ENCODE data around the gene RAB3IL1. TPM values are rescaled to one million over a fixed set of nuclear protein-coding genes. Genes with fewer than 3 reads are reported as not detected.

RAB3IL1 gene
- total and polyA plus RNA-seq, 9 of the 15 experiments (the other 6 are each of a cell fraction or from before 2014, with no cell fraction given), result 0.15 to 42.6 (median 15.5) TPM

DNA sequence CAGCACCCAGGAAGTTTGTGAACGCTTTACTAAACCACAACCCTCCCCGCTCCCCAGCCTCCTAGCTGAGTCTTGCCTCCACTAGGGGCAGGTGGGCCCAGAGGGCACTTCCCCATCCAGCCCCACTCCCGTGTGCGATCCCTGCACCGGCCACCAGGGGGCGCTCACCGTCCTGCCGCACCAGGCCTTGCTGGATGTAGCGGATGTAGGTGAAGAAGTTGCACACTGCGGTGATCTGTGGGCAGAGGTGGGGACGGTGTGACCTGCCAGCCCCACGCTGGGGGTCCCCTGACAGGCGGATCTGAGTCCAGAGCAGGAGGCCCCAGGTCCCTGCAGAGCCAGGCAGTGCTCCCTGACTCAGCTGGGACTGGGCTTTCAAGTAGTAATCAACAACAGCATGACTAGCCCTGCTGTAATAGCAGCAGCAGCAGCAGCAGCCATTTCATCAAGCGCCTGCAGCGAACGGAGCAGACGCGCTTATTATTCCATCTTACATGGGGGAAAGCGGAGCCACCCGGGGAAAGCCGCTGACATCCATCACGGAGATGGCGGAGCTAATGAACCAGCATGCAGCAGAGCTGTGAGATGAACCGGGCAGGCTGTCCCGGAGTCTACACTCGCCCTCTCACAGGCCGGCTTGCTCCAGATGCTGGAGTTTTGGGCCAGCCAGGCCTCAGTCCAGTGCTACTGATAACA is 18.1 kb downstream of the RAB3IL1 start (continued):
- no peak; the same call in 1 of the 2 replicates for TF ChIP-seq ELF1 (tag; IDR thresholded peaks at IDR 0.05)
- TF ChIP-seq RNF2 (IDR thresholded peaks at IDR 0.05), result no peak
- peak; percentile 45; the same call in 1 of the 2 replicates for TF ChIP-seq MYC (IDR thresholded peaks at IDR 0.05; ENCODE audit: low read depth, low read length)
- TF ChIP-seq MYC (CRISPR knock-in tag; IDR thresholded peaks at IDR 0.05; ENCODE audit: borderline replicate concordance, low read depth), result no peak
- TF ChIP-seq ZNF134 (CRISPR knock-in tag; conservative IDR thresholded peaks at IDR 0.05), result no peak
- TF ChIP-seq, protein P1, sequence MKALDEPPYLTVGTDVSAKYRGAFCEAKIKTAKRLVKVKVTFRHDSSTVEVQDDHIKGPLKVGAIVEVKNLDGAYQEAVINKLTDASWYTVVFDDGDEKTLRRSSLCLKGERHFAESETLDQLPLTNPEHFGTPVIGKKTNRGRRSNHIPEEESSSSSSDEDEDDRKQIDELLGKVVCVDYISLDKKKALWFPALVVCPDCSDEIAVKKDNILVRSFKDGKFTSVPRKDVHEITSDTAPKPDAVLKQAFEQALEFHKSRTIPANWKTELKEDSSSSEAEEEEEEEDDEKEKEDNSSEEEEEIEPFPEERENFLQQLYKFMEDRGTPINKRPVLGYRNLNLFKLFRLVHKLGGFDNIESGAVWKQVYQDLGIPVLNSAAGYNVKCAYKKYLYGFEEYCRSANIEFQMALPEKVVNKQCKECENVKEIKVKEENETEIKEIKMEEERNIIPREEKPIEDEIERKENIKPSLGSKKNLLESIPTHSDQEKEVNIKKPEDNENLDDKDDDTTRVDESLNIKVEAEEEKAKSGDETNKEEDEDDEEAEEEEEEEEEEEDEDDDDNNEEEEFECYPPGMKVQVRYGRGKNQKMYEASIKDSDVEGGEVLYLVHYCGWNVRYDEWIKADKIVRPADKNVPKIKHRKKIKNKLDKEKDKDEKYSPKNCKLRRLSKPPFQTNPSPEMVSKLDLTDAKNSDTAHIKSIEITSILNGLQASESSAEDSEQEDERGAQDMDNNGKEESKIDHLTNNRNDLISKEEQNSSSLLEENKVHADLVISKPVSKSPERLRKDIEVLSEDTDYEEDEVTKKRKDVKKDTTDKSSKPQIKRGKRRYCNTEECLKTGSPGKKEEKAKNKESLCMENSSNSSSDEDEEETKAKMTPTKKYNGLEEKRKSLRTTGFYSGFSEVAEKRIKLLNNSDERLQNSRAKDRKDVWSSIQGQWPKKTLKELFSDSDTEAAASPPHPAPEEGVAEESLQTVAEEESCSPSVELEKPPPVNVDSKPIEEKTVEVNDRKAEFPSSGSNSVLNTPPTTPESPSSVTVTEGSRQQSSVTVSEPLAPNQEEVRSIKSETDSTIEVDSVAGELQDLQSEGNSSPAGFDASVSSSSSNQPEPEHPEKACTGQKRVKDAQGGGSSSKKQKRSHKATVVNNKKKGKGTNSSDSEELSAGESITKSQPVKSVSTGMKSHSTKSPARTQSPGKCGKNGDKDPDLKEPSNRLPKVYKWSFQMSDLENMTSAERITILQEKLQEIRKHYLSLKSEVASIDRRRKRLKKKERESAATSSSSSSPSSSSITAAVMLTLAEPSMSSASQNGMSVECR (CRISPR knock-in tag; IDR thresholded peaks at IDR 0.05), result peak; percentile 46; the same call in 1 of the 2 replicates
- peak in 1 of 2 experiments; percentile 18; a peak in 1 of 3 replicates for TF ChIP-seq CBX3 (IDR thresholded peaks at IDR 0.05; ENCODE audit: borderline replicate concordance in 1 of 2, low read length in 2 of 2)
- no peak for TF ChIP-seq FOS (IDR thresholded peaks at IDR 0.05; ENCODE audit: extremely low read depth, insufficient read length)
- no peak for TF ChIP-seq FOXP1 (CRISPR knock-in tag; IDR thresholded peaks at IDR 0.05)
- TF ChIP-seq POLR2G (IDR thresholded peaks at IDR 0.05; ENCODE audit: low read depth, low read length), result peak; percentile 32; the same call in 1 of the 2 replicates
- TF ChIP-seq, protein P2, sequence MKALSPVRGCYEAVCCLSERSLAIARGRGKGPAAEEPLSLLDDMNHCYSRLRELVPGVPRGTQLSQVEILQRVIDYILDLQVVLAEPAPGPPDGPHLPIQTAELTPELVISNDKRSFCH (CRISPR knock-in tag; IDR thresholded peaks at IDR 0.05), result no peak
- TF ChIP-seq, protein P2 (tag; IDR thresholded peaks at IDR 0.05), result peak; percentile 31; the same call in 1 of the 2 replicates
- no peak for TF ChIP-seq SRSF1 (IDR thresholded peaks at IDR 0.05; ENCODE audit: low read depth, low read length)
- no peak for TF ChIP-seq POLR3G (IDR thresholded peaks at IDR 0.05; ENCODE audit: extremely low read depth, insufficient read length, insufficient replicate concordance)
- peak; percentile 69; the same call in 1 of the 2 replicates for TF ChIP-seq SP1 (CRISPR knock-in tag; IDR thresholded peaks at IDR 0.05)
- TF ChIP-seq KLF16 (IDR thresholded peaks at IDR 0.05), result peak; percentile 65; the same call in 1 of the 2 replicates
- TF ChIP-seq SETDB1 (IDR thresholded peaks at IDR 0.05; ENCODE audit: low read length), result no peak
- TF ChIP-seq TEAD2 (tag; IDR thresholded peaks at IDR 0.05), result no peak
- TF ChIP-seq NFYB (IDR thresholded peaks at IDR 0.05; ENCODE audit: extremely low read depth, insufficient read length), result no peak
- no peak for TF ChIP-seq XRCC4 (IDR thresholded peaks at IDR 0.05; ENCODE audit: extremely low read depth, insufficient read depth, insufficient read length)
- no peak for TF ChIP-seq ZNF174 (CRISPR knock-in tag; IDR thresholded peaks at IDR 0.05)
- peak; percentile 5; the same call in 1 of the 2 replicates for TF ChIP-seq CEBPG (CRISPR knock-in tag; IDR thresholded peaks at IDR 0.05)
- TF ChIP-seq CEBPG (tag; conservative IDR thresholded peaks at IDR 0.05 in 1 of 2, IDR thresholded peaks at IDR 0.05 in 1 of 2), result no peak

Data from K562 (cell line).